GM18951 (cell line): ENCODE measurements around the gene IL18.
"Not testable (repeated sequence)": the region's sequence is repeated elsewhere in the genome, so short reads cannot be mapped to it uniquely, and the experiment has no call there.

Experiments
- POLR2A ChIP-seq: IDR thresholded peaks from 4 replicates; pipeline ENCODE4 v1.6.1; 2011; ENCODE audit warnings: mild to moderate bottlenecking; ENCODE audit not compliant: insufficient read length, insufficient read depth; ENCODE audit errors: extremely low read depth
- in situ Hi-C: fragments of 300-500 bp; cut with MboI; formaldehyde crosslinking; loops from one replicate; pipeline ENCODE4 v1.12.0; 2022; ENCODE audit warnings: low sequenced_read_pairs, mixed read lengths, inconsistent platforms; ENCODE audit not compliant: unreplicated experiment

The IL18 gene

GRCh38 chr11:112118176-112118575, 45.7 kb downstream of the IL18 start:
- in situ Hi-C loops: no loop called here
- TF ChIP-seq POLR2A: no peak

- no peak for TF ChIP-seq POLR2A
- in situ Hi-C loops: no loop called here
Observed at GRCh38 chr11:112115386-112115785, 48.5 kb downstream of the IL18 start.

- in situ Hi-C loops: no loop called here
- no peak for TF ChIP-seq POLR2A
Observed at GRCh38 chr11:112114460-112114859, 49.4 kb downstream of the IL18 start.

- TF ChIP-seq POLR2A: no peak
- in situ Hi-C loops: no loop called here
Observed at GRCh38 chr11:112113539-112114457, 50.1 kb downstream of the IL18 start.

GRCh38 chr11:112106070-112106469, 57.8 kb downstream of the IL18 start:
- in situ Hi-C loops: no loop called here
- TF ChIP-seq POLR2A: no peak

- TF ChIP-seq POLR2A: no peak
- in situ Hi-C loops: no loop called here
Observed at GRCh38 chr11:112103446-112103845, 60.4 kb downstream of the IL18 start.

- no peak for TF ChIP-seq POLR2A
- in situ Hi-C loops: no loop called here
Observed at GRCh38 chr11:112100462-112100861, 63.4 kb downstream of the IL18 start.

- in situ Hi-C loops: no loop called here
- TF ChIP-seq POLR2A: no peak
Observed at GRCh38 chr11:112097734-112098528, 66.0 kb downstream of the IL18 start.

- no peak for TF ChIP-seq POLR2A
- in situ Hi-C loops: no loop called here
Observed at GRCh38 chr11:112096194-112096593, 67.7 kb downstream of the IL18 start.

GRCh38 chr11:112095302-112095701, 68.6 kb downstream of the IL18 start:
- in situ Hi-C loops: not testable (repeated sequence)
